ENCODE measurements around the gene ATF7. TPM values are rescaled to one million over a fixed set of nuclear protein-coding genes. Genes with fewer than 3 reads are reported as not detected.

ATF7 gene
- total RNA-seq, 1 experiment from 2014 or later, result 44.3 TPM

DNA sequence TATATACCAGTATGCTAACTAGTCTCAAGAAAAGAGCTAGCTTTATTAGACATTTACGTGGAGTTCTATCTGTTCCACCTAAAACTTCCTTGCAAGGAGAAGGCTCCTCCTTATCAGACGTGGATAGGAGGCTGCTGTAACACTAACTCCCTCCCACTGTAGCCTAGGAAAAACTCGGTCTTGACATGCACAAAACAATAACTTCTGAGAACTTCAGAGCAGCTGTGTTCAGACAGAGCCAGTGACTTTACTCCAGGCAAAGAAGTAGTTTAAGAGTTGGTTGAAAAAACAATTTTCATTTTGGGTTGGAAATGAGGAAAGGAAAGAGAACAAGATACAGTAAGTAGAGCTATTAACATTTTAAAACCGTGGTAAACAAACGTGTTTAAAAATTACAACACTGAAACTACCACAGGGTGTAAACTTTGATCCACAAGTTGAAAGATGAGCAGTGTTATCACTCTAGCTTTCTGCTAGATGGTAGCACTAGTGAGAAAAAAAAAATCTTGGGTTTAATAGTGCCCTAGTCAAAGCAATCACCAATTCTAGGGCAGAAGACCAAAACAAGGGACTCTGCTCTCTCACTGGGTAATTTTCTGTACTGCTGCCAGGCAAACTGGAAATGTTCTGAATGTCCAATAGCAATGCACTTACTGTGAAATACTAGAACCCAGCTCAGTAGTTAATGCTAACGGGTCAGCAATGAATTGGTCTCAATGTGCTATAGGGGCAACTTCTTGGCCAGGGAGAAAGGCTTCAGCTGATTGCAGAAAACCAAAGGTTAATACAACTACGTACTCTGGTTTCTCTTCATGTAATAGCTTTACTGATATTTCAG lies 2.4 kb downstream of the ATF7 start:
- TF ChIP-seq EZH2 (IDR thresholded peaks at IDR 0.05; ENCODE audit: borderline replicate concordance, low read depth, low read length, poor library complexity, severe bottlenecking), result no peak
- peak overlapping the region; percentile 55 for H3K4me3 ChIP-seq (ENCODE audit: low read depth, low read length, poor library complexity, severe bottlenecking)
- H3K9me3 ChIP-seq (ENCODE audit: low read depth, low read length, poor library complexity, severe bottlenecking), result no peaks in the 10 kb centered on the region
- POLR2A ChIA-PET (ENCODE audit: low non-redundant PET), result no interaction called here
- intact Hi-C loops (cut with micrococcal nuclease; ENCODE audit: unreplicated experiment), result no loop called here
- peak; percentile 54 for DNase-seq (ENCODE audit: low spot score)
- no peaks in the 10 kb centered on the region for H3K36me3 ChIP-seq (ENCODE audit: insufficient read depth, low read length, poor library complexity, severe bottlenecking)
- H3K27ac ChIP-seq (ENCODE audit: low read depth, low read length, poor library complexity, severe bottlenecking), result peak overlapping the region; percentile 98
- peaks cover 27% of the 10 kb centered on the region for H3K4me1 ChIP-seq (ENCODE audit: insufficient read depth, low read length, poor library complexity, severe bottlenecking)
- H3K27me3 ChIP-seq (replicated peaks; ENCODE audit: insufficient read depth, low read depth, low read length, poor library complexity), result no peaks in the 10 kb centered on the region
- BruUV-seq (replicated peaks), result no TSS peak
- CTCF ChIA-PET, result interaction anchor here (1.1 kb wide), 1 partner anchor 52 kb away, joined by 5 read pairs; the partner anchor contains the start of gene ATP5MC2

DNA sequence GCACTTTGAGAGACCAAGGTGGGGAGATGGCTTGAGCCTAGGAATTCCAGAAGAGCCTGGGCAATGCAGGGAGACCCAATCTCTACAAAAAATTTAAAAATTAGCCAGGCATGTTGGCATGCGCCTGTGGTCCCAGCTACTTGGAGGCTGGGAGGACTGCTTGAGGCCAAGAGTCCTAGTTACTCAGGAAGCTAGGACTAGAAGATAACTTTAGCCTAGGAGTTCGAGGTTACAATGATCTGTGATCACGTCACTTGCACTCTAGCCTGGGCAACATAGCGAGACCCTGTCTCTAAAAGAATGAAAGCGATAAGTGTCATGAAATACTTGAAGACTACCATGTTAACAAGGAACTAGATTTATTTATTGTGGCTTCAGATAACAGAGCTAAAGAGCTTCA lies 3.5 kb downstream of the ATF7 start:
- CTCF ChIA-PET, result interaction anchor here (1.1 kb wide), 1 partner anchor 53 kb away, joined by 5 read pairs; the partner anchor contains the start of gene ATP5MC2
- BruUV-seq (replicated peaks), result no TSS peak

DNA sequence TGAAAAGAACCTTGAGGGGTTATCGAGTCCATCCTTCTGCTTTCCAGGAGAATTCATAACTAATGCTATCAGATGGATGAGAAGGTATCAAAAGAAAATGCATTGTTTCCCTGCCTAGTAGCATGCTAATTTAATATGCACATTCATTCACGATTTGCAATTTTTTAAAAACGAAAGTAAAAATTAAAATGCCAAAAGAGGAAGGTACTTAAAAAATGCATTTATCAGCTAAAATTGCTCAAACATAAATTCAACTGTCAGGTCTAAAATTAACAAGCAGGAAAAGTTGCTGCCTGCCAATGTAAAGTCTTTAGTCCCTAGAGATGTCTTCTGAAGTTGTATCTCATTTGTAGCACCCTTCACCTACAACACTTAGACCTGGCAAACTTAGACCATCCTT lies 7.9 kb downstream of the ATF7 start:
- peaks cover 36% of the 10 kb centered on the region for H3K4me1 ChIP-seq (ENCODE audit: insufficient read depth, low read length, poor library complexity, severe bottlenecking)
- TF ChIP-seq, protein P1, sequence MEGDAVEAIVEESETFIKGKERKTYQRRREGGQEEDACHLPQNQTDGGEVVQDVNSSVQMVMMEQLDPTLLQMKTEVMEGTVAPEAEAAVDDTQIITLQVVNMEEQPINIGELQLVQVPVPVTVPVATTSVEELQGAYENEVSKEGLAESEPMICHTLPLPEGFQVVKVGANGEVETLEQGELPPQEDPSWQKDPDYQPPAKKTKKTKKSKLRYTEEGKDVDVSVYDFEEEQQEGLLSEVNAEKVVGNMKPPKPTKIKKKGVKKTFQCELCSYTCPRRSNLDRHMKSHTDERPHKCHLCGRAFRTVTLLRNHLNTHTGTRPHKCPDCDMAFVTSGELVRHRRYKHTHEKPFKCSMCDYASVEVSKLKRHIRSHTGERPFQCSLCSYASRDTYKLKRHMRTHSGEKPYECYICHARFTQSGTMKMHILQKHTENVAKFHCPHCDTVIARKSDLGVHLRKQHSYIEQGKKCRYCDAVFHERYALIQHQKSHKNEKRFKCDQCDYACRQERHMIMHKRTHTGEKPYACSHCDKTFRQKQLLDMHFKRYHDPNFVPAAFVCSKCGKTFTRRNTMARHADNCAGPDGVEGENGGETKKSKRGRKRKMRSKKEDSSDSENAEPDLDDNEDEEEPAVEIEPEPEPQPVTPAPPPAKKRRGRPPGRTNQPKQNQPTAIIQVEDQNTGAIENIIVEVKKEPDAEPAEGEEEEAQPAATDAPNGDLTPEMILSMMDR (conservative IDR thresholded peaks at IDR 0.05; ENCODE audit: low read depth, low read length), result no peak
- no peak for TF ChIP-seq EZH2 (IDR thresholded peaks at IDR 0.05; ENCODE audit: borderline replicate concordance, low read depth, low read length, poor library complexity, severe bottlenecking)
- H3K27me3 ChIP-seq (replicated peaks; ENCODE audit: insufficient read depth, low read depth, low read length, poor library complexity), result no peaks in the 10 kb centered on the region
- H3K4me3 ChIP-seq (ENCODE audit: low read depth, low read length, poor library complexity, severe bottlenecking), result peak overlapping the region; percentile 32
- DNase-seq (ENCODE audit: low spot score), result peak; percentile 40
- H3K27ac ChIP-seq (ENCODE audit: low read depth, low read length, poor library complexity, severe bottlenecking), result peak overlapping the region; percentile 70
- no TSS peak for BruUV-seq (replicated peaks)
- POLR2A ChIA-PET (ENCODE audit: low non-redundant PET), result no interaction called here
- H3K9me3 ChIP-seq (ENCODE audit: low read depth, low read length, poor library complexity, severe bottlenecking), result no peaks in the 10 kb centered on the region
- intact Hi-C loops (cut with micrococcal nuclease; ENCODE audit: unreplicated experiment), result no loop called here
- H3K36me3 ChIP-seq (ENCODE audit: insufficient read depth, low read length, poor library complexity, severe bottlenecking), result no peaks in the 10 kb centered on the region
- CTCF ChIA-PET, result interaction anchor here (0.7 kb wide), 1 partner anchor 26 kb away, joined by 3 read pairs; no protein-coding TSS in a partner anchor

More for the DNA sequence above, 3.5 kb downstream of the ATF7 start:
- POLR2A ChIA-PET (ENCODE audit: low non-redundant PET), result no interaction called here
- Histone ChIP-seq H3K36me3 (ENCODE audit: insufficient read depth, low read length, poor library complexity, severe bottlenecking) (no peaks in the 10 kb centered on the region), H3K4me1 (ENCODE audit: insufficient read depth, low read length, poor library complexity, severe bottlenecking) (peaks cover 36% of the 10 kb centered on the region), H3K27ac (ENCODE audit: low read depth, low read length, poor library complexity, severe bottlenecking) (peak overlapping the region; percentile 98), H3K27me3 (replicated peaks; ENCODE audit: insufficient read depth, low read depth, low read length, poor library complexity) (no peaks in the 10 kb centered on the region), H3K4me3 (ENCODE audit: low read depth, low read length, poor library complexity, severe bottlenecking) (no peak overlapping the region), H3K9me3 (ENCODE audit: low read depth, low read length, poor library complexity, severe bottlenecking) (no peaks in the 10 kb centered on the region)
- intact Hi-C loops (cut with micrococcal nuclease; ENCODE audit: unreplicated experiment), result no loop called here
- no peak for TF ChIP-seq EZH2 (IDR thresholded peaks at IDR 0.05; ENCODE audit: borderline replicate concordance, low read depth, low read length, poor library complexity, severe bottlenecking)
- TF ChIP-seq, protein P1 (conservative IDR thresholded peaks at IDR 0.05; ENCODE audit: low read depth, low read length), result no peak
- DNase-seq (ENCODE audit: low spot score), result no peak
